Breast epithelium (tissue), 4 donors: Measurements from ENCODE around the gene ITGB2. TPM values are rescaled to one million over a fixed set of nuclear protein-coding genes. Genes with fewer than 3 reads are reported as not detected.
A peak's percentile ranks its signal among the peaks of the same experiment; 100 is the strongest.

Experiments
- DNase-seq, 2 donors: peaks; one replicate each; pipeline ENCODE4 v3.0.0-alpha.2; 2019; ENCODE audit warnings: low spot score in 2 of 2
- H3K27ac ChIP-seq, 2 donors: fragments of 200-600 bp; sonication (generic) in 1 of 2; one replicate each; pipeline ENCODE4 v1.5.1; 2016 to 2019; ENCODE audit warnings: mild to moderate bottlenecking in 1 of 2
- H3K27me3 ChIP-seq, 2 donors: fragments of 200-600 bp; sonication (generic) in 1 of 2; one replicate each; pipeline versions ENCODE4 v1.5.1 to v1.6.0; 2017 to 2019; ENCODE audit warnings: control low read depth in 1 of 2, mild to moderate bottlenecking in 1 of 2
- H3K36me3 ChIP-seq: fragments of 200-600 bp; one replicate; pipeline ENCODE4 v1.5.1; 2019
- H3K4me1 ChIP-seq, 2 donors: fragments of 200-600 bp; sonication (generic); one replicate each; pipeline ENCODE4 v1.5.1; 2016 to 2019; ENCODE audit warnings: control low read depth in 1 of 2
- H3K4me3 ChIP-seq, 3 donors: fragments of 200-600 bp; sonication (generic); 1 replicate in 2 of 3; 2 replicates in 1 of 3; pipeline ENCODE4 v1.5.1; 2016 to 2019; ENCODE audit warnings: mild to moderate bottlenecking in 3 of 3, moderate library complexity in 2 of 3
- H3K9me3 ChIP-seq, 2 donors: fragments of 200-600 bp; sonication (generic) in 1 of 2; one replicate each; pipeline ENCODE4 v1.5.1; 2016 to 2019; ENCODE audit warnings: control low read depth in 1 of 2
- POLR2A ChIP-seq: fragments of 450-650 bp; IDR thresholded peaks from one replicate; pipeline ENCODE4 v1.6.1; 2016; ENCODE audit warnings: antibody characterized with exemption, mild to moderate bottlenecking, moderate library complexity
- POLR2AphosphoS5 ChIP-seq, 3 donors: sonication (generic); formaldehyde crosslinking; IDR thresholded peaks; one replicate each; pipeline ENCODE4 v1.6.1; 2017; ENCODE audit warnings: antibody characterized with exemption in 3 of 3
- intact Hi-C: fragments of 100-400 bp; cut with DNase I; formaldehyde crosslinking; loops from one replicate; pipeline ENCODE4 v1.15.1; 2023; ENCODE audit warnings: low total_unique reads
- total RNA-seq, 3 donors: library from RNA; depleted of rRNA; stranded (reverse); fragments of >200 nt; gene quantifications; one replicate each; pipeline ENCODE4 v1.1.0, GENCODE V29; 2016
- TF ChIP-seq, protein P1 (sequence below), 3 donors: fragments of 450-650 bp; IDR thresholded peaks; one replicate each; pipeline ENCODE4 v1.5.1; 2016 to 2017; ENCODE audit warnings: antibody characterized with exemption in 3 of 3, mild to moderate bottlenecking in 3 of 3, moderate library complexity in 3 of 3

The ITGB2 gene
- total RNA-seq, 3 donors from 2014 or later: 19.7 to 242 (median 92.8) TPM

DNA sequence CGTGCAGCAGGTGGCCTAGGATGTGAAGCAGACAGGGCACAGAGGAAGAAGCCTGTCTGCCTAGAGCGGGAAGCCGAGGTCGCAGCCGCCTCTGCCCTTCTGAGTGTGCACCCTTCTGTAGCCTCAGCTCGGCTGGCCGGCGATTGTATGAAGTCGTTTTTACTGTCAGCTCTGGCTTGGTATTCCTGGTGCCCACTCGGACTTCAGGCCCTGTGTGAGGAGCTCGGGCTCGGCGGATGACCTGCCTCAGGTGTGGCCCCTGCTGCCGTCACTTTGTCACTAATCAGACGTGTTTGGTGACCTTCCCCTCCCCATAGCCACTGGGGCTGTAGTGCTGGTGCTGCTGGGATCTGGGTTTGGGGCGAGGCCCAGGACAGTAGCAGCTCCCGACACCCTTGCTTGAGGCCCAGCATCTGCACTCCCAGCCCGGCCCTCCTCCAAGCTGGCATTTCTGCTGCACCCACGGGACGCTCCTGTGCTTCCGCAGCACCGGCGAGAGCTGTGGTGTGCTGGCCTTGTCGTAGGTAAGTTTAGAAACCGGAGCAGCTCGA is 37.3 kb upstream of the ITGB2 start:
- intact Hi-C loops: loop anchor here (10.0 kb wide), 1 partner anchor 117 kb away; the partner anchor contains the start of gene ADARB1
- H3K27ac ChIP-seq: peak overlapping the region; percentile 81 to 94
- TF ChIP-seq, protein P1, sequence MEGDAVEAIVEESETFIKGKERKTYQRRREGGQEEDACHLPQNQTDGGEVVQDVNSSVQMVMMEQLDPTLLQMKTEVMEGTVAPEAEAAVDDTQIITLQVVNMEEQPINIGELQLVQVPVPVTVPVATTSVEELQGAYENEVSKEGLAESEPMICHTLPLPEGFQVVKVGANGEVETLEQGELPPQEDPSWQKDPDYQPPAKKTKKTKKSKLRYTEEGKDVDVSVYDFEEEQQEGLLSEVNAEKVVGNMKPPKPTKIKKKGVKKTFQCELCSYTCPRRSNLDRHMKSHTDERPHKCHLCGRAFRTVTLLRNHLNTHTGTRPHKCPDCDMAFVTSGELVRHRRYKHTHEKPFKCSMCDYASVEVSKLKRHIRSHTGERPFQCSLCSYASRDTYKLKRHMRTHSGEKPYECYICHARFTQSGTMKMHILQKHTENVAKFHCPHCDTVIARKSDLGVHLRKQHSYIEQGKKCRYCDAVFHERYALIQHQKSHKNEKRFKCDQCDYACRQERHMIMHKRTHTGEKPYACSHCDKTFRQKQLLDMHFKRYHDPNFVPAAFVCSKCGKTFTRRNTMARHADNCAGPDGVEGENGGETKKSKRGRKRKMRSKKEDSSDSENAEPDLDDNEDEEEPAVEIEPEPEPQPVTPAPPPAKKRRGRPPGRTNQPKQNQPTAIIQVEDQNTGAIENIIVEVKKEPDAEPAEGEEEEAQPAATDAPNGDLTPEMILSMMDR (IDR thresholded peaks at IDR 0.05): no peak
- no peak for TF ChIP-seq POLR2AphosphoS5 (IDR thresholded peaks at IDR 0.05)
- no peak for TF ChIP-seq POLR2A
- H3K36me3 ChIP-seq: no peaks in the 10 kb centered on the region
- no peaks in the 10 kb centered on the region for H3K27me3 ChIP-seq
- peak overlapping the region in 2 of 3 donors; percentile 5 to 53 for H3K4me3 ChIP-seq
- peaks cover 18 to 24% of the 10 kb centered on the region in 2 donors for H3K4me1 ChIP-seq
- H3K9me3 ChIP-seq: no peaks in the 10 kb centered on the region
- no peak for DNase-seq

DNA sequence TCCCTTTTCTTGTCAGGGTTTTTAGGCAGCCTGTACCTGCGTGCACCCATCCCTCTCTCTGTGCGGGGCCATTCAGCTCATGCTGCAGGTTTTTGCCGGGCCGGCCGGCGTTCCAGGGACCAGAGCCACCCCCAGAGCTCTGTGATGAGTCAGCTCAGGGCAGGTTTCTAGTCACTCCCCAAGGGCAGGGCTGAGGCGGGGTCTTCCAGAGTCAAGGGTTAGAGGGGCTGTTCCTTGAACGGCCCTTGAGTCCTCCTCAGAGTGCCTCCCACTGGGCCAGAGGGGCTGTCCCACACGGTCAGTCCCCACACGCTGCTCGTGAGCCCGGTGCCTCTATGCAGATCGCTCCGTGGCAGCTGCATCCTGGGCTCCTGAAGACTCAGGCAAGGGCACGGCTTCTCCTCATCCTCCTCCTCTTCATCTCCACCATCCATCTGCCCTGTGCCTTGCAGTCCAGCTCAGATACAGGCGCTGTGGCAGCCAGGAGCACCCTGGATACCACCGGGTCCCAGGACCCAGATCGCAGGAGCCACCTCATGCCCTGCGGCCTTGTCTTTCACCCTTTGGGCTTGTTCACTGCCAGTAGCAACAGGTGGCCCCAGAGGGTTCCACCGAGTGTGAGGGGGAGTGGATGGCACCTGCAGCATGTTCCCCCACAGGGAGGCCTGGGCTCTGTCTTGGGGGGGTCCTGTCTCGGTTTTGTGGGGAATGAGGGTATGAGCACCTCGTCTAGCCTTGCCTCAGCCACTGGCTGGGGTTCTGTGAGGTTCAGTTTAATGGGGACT is 36.5 kb upstream of the ITGB2 start:
- intact Hi-C loops: loop anchor here (10.0 kb wide), 1 partner anchor 118 kb away; the partner anchor contains the start of gene ADARB1
- DNase-seq: no peak
- H3K4me1 ChIP-seq: peaks cover 18 to 24% of the 10 kb centered on the region in 2 donors

DNA sequence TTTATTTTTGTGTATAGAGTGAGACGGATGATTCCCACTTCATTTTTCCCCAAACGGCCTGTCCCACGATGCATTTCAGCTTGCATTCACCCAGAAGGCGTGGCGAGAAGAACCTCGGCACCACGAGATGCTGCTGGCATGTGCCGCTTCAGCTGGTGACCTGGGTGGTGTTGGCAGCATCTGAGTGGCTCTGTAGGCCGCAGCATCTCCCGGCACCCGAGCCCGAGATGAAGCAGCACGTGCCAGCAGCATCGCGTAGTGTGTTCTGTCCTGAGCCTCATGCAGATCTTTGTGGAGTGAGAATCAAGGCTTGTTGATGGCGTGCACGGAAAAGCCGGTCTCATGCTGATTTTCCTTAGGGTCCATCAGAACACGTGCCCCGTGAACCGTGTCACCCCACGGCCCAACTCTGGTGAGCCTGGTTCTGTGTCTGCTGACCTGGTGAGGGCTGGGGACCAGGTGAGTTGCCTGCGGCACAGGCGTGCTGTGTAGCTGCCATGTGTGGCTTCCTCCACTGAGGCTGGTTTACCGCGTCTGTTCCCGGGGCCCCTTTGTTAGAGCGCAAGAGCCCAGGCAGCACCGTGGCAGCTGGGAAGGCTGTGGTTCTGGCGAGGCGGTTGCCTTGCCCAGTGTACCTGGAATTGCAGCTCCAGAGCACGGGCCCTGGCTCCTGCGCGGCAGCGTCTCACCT is 35.8 kb upstream of the ITGB2 start:
- H3K27ac ChIP-seq: no peak overlapping the region
- TF ChIP-seq POLR2AphosphoS5 (IDR thresholded peaks at IDR 0.05) (no peak), POLR2A (no peak)
- TF ChIP-seq, protein P1 (IDR thresholded peaks at IDR 0.05): no peak
- H3K4me3 ChIP-seq: no peak overlapping the region
- H3K36me3 ChIP-seq: no peaks in the 10 kb centered on the region
- H3K9me3 ChIP-seq: no peaks in the 10 kb centered on the region
- H3K4me1 ChIP-seq: peaks cover 18 to 24% of the 10 kb centered on the region in 2 donors
- no peak for DNase-seq
- intact Hi-C loops: loop anchor here (10.0 kb wide), 1 partner anchor 118 kb away; the partner anchor contains the start of gene ADARB1
- H3K27me3 ChIP-seq: no peaks in the 10 kb centered on the region

More for the DNA sequence above, 36.5 kb upstream of the ITGB2 start:
- Histone ChIP-seq H3K4me3 (no peak overlapping the region), H3K27ac (peak overlapping the region; percentile 81 to 94), H3K36me3 (no peaks in the 10 kb centered on the region), H3K27me3 (no peaks in the 10 kb centered on the region), H3K9me3 (no peaks in the 10 kb centered on the region)
- TF ChIP-seq, protein P1 (IDR thresholded peaks at IDR 0.05): no peak
- no peak for TF ChIP-seq POLR2AphosphoS5 (IDR thresholded peaks at IDR 0.05)
- no peak for TF ChIP-seq POLR2A

DNA sequence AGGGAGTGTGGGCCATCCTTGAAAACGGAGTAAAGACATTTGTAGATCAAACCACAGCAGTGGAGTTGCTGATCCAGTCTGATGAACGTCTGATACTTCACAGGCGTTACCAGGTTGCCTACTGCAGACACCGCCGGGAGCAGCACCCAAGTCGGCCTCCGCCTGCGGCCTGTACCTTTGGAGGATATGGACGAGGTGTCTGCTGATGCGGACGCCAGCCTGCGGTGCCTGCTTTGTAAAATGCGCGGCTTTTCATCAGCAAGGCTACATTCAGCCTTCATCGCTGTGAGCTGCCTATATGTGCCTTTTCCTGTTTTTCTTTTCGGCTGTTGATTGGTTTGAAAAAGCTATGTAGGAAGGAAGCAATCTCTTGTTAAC is 35.1 kb upstream of the ITGB2 start:
- peaks cover 18 to 24% of the 10 kb centered on the region in 2 donors for H3K4me1 ChIP-seq
- no peak overlapping the region for H3K4me3 ChIP-seq
- H3K36me3 ChIP-seq: no peaks in the 10 kb centered on the region
- H3K27me3 ChIP-seq: no peaks in the 10 kb centered on the region
- intact Hi-C loops: loop anchor here (10.0 kb wide), 1 partner anchor 119 kb away; the partner anchor contains the start of gene ADARB1
- no peaks in the 10 kb centered on the region for H3K9me3 ChIP-seq
- no peak for DNase-seq
- TF ChIP-seq POLR2A (no peak), POLR2AphosphoS5 (IDR thresholded peaks at IDR 0.05) (no peak)
- TF ChIP-seq, protein P1 (IDR thresholded peaks at IDR 0.05): no peak
- H3K27ac ChIP-seq: no peak overlapping the region
